WTC11 (cell line): ENCODE measurements around the gene ANO7. TPM values are rescaled to one million over a fixed set of nuclear protein-coding genes. Genes with fewer than 3 reads are reported as not detected.

Experiments
- ATAC-seq: fragments of 200-7000 bp; cut with Tn5 transposase; 2 replicates; pipeline ENCODE4 v1.10.0; 2021; ENCODE audit warnings: mild to moderate bottlenecking, moderate library complexity
- CTCF ChIA-PET: fragments of 300-600 bp; sonication (Branson Sonifier 250); formaldehyde crosslinking; loops from one replicate; lab custom pipeline; 2021; ENCODE audit warnings: antibody characterized with exemption; lab: Charles Lee
- POLR2A ChIA-PET: fragments of 350-600 bp; sonication (Branson Sonifier 250); formaldehyde crosslinking; loops from one replicate; lab custom pipeline; 2021; ENCODE audit warnings: antibody characterized with exemption; lab: Charles Lee
- DNase-seq: peaks from one replicate; pipeline ENCODE4 v3.0.0; 2021; ENCODE audit warnings: low spot score
- H3K27ac Mint-ChIP-seq: 2 replicates; pipeline ENCODE4 v1.8.0; 2021; ENCODE audit warnings: mixed read lengths
- H3K27me3 Mint-ChIP-seq: 2 replicates; pipeline ENCODE4 v1.8.0; 2021; ENCODE audit warnings: low read depth, mild to moderate bottlenecking, moderate library complexity, mixed read lengths
- H3K36me3 Mint-ChIP-seq: 2 replicates; pipeline ENCODE4 v1.8.0; 2021; ENCODE audit warnings: mixed read lengths
- H3K4me1 Mint-ChIP-seq: 2 replicates; pipeline ENCODE4 v1.8.0; 2022; ENCODE audit warnings: mixed read lengths
- H3K4me3 Mint-ChIP-seq: 2 replicates; pipeline ENCODE4 v1.8.0; 2021; ENCODE audit warnings: mild to moderate bottlenecking, moderate library complexity, mixed read lengths
- H3K9me3 Mint-ChIP-seq: 2 replicates; pipeline ENCODE4 v1.8.0; 2021; ENCODE audit warnings: mixed read lengths
- E2F1 ChIP-seq: sonication (generic); formaldehyde crosslinking; IDR thresholded peaks from 2 replicates; pipeline ENCODE4 v1.8.0; 2022; ENCODE audit warnings: mild to moderate bottlenecking, missing genetic modification reagents
- ETV6 ChIP-seq: sonication (generic); formaldehyde crosslinking; IDR thresholded peaks from 2 replicates; pipeline ENCODE4 v1.8.1; 2022; ENCODE audit warnings: mild to moderate bottlenecking, missing genetic modification reagents
- FOXJ3 ChIP-seq: sonication (generic); formaldehyde crosslinking; IDR thresholded peaks from 2 replicates; pipeline ENCODE4 v1.9.0; 2021; ENCODE audit warnings: missing genetic modification reagents, mild to moderate bottlenecking, borderline replicate concordance
- FOXK1 ChIP-seq: sonication (generic); formaldehyde crosslinking; IDR thresholded peaks from 2 replicates; pipeline ENCODE4 v1.8.0; 2022; ENCODE audit warnings: mild to moderate bottlenecking, moderate library complexity, missing genetic modification reagents
- FOXP4 ChIP-seq: sonication (generic); formaldehyde crosslinking; IDR thresholded peaks from 2 replicates; pipeline ENCODE4 v1.8.0; 2022; ENCODE audit warnings: mild to moderate bottlenecking, missing genetic modification reagents
- GTF2I ChIP-seq: fragments of 250-450 bp; sonication (Bioruptor Pico); conservative IDR thresholded peaks from 2 replicates; pipeline ENCODE4 v1.4.0; 2021; ENCODE audit warnings: mild to moderate bottlenecking
- IRF2 ChIP-seq: sonication (generic); formaldehyde crosslinking; IDR thresholded peaks from 2 replicates; pipeline ENCODE4 v1.8.0; 2022; ENCODE audit warnings: low read depth, missing genetic modification reagents, borderline replicate concordance
- KAT7 ChIP-seq: sonication (generic); formaldehyde crosslinking; IDR thresholded peaks from 2 replicates; pipeline ENCODE4 v1.8.1; 2023; ENCODE audit warnings: missing genetic modification reagents, mild to moderate bottlenecking, borderline replicate concordance
- RORB ChIP-seq: fragments of 250-450 bp; sonication (Bioruptor Pico); IDR thresholded peaks from 2 replicates; pipeline ENCODE4 v1.9.0; 2021; ENCODE audit warnings: mild to moderate bottlenecking
- SMAD3 ChIP-seq: sonication (generic); formaldehyde crosslinking; IDR thresholded peaks from 2 replicates; pipeline ENCODE4 v1.8.0; 2022; ENCODE audit warnings: missing genetic modification reagents, mild to moderate bottlenecking, borderline replicate concordance
- TEAD4 ChIP-seq: sonication (generic); formaldehyde crosslinking; IDR thresholded peaks from 2 replicates; pipeline ENCODE4 v1.8.0; 2022; ENCODE audit warnings: mild to moderate bottlenecking, missing genetic modification reagents
- ZBTB43 ChIP-seq: sonication (generic); formaldehyde crosslinking; IDR thresholded peaks from 2 replicates; pipeline ENCODE4 v1.8.1; 2023; ENCODE audit warnings: mild to moderate bottlenecking, missing genetic modification reagents
- ZNF138 ChIP-seq: sonication (generic); formaldehyde crosslinking; conservative IDR thresholded peaks from 2 replicates; pipeline ENCODE4 v1.8.1; 2022; ENCODE audit warnings: mild to moderate bottlenecking, moderate library complexity, missing genetic modification reagents
- ZNF532 ChIP-seq: fragments of 250-450 bp; sonication (Bioruptor Pico); IDR thresholded peaks from 2 replicates; pipeline ENCODE4 v1.9.0; 2021; ENCODE audit warnings: mild to moderate bottlenecking, borderline replicate concordance
- total RNA-seq: library from RNA; stranded (reverse); gene quantifications from 3 replicates; pipeline ENCODE4 v1.2.3, GENCODE V29; 2021
- TF ChIP-seq, protein P1 (sequence below): sonication (generic); formaldehyde crosslinking; IDR thresholded peaks from 2 replicates; pipeline ENCODE4 v1.8.0; 2022; ENCODE audit warnings: mild to moderate bottlenecking, missing genetic modification reagents
- TF ChIP-seq, protein P2 (sequence below): fragments of 250-450 bp; sonication (Bioruptor Pico); IDR thresholded peaks from 2 replicates; pipeline ENCODE4 v1.9.0; 2021; ENCODE audit warnings: moderate library complexity, mild to moderate bottlenecking, inconsistent platforms, borderline replicate concordance
- TF ChIP-seq, protein P3 (sequence below): sonication (generic); formaldehyde crosslinking; conservative IDR thresholded peaks from 2 replicates; pipeline ENCODE4 v1.8.1; 2023; ENCODE audit warnings: mild to moderate bottlenecking, low read depth, missing genetic modification reagents, moderate library complexity

The ANO7 gene
- total RNA-seq, 1 experiment from 2014 or later, result 8.0 TPM

DNA sequence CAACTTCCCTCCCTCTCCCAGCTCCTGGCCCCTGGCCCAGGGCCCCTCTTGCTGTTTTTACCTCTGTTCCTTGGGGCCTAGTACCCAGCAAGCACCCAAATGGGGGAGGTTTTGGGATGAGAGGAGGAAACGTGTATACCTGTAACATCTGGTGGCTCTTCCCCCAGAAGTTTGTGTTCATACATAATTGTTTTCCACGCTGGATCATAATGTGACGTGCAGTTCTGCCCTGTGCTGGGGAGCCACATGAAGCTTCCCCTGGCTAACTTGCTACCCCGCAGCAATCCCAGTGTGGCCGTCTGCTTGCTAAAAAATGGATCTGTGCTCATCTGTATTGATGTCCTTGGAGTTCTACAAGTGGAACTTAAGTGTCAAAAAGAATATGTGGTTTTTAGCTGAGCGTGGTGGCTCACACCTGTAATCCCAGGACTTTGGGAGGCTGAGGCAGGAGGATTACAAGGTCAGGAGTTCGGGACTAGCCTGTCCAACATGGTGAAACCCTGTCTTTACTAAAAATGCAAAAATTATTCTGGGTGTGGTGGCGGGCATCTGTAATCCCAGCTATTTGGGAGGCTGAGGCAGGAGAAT is 36.5 kb downstream of the ANO7 start (continued):
- no peak for TF ChIP-seq ZNF532
- TF ChIP-seq KAT7 (CRISPR knock-in tag), result no peak
- TF ChIP-seq FOXK1, result no peak
- no peak for TF ChIP-seq ETV6 (CRISPR knock-in tag)
- no peak for TF ChIP-seq FOXP4 (CRISPR knock-in tag)
- no peak for TF ChIP-seq IRF2 (CRISPR knock-in tag)
- TF ChIP-seq, protein P1, sequence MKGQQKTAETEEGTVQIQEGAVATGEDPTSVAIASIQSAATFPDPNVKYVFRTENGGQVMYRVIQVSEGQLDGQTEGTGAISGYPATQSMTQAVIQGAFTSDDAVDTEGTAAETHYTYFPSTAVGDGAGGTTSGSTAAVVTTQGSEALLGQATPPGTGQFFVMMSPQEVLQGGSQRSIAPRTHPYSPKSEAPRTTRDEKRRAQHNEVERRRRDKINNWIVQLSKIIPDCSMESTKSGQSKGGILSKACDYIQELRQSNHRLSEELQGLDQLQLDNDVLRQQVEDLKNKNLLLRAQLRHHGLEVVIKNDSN (CRISPR knock-in tag), result no peak

- DNase-seq (no peak), ATAC-seq (no peak)
- CTCF ChIA-PET, result interaction anchor here (0.5 to 0.7 kb wide), 2 partner anchors 72 to 122 kb away, joined by 3 read pairs; no protein-coding TSS in a partner anchor
- H3K4me3 Mint-ChIP-seq, result no peak overlapping the region
- TF ChIP-seq SMAD3, result no peak
- TF ChIP-seq ZNF138 (CRISPR knock-in tag), result no peak
- TF ChIP-seq TEAD4 (CRISPR knock-in tag), result no peak
- no peak for TF ChIP-seq GTF2I
- TF ChIP-seq, protein P2, sequence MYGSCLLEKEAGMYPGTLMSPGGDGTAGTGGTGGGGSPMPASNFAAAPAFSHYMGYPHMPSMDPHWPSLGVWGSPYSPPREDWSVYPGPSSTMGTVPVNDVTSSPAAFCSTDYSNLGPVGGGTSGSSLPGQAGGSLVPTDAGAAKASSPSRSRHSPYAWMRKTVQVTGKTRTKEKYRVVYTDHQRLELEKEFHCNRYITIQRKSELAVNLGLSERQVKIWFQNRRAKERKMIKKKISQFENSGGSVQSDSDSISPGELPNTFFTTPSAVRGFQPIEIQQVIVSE (CRISPR knock-in tag), result no peak
- TF ChIP-seq FOXJ3 (CRISPR knock-in tag), result no peak
- TF ChIP-seq ZBTB43 (CRISPR knock-in tag), result no peak
- no peak for TF ChIP-seq E2F1 (CRISPR knock-in tag)
- TF ChIP-seq RORB (CRISPR knock-in tag), result no peak
- TF ChIP-seq, protein P3, sequence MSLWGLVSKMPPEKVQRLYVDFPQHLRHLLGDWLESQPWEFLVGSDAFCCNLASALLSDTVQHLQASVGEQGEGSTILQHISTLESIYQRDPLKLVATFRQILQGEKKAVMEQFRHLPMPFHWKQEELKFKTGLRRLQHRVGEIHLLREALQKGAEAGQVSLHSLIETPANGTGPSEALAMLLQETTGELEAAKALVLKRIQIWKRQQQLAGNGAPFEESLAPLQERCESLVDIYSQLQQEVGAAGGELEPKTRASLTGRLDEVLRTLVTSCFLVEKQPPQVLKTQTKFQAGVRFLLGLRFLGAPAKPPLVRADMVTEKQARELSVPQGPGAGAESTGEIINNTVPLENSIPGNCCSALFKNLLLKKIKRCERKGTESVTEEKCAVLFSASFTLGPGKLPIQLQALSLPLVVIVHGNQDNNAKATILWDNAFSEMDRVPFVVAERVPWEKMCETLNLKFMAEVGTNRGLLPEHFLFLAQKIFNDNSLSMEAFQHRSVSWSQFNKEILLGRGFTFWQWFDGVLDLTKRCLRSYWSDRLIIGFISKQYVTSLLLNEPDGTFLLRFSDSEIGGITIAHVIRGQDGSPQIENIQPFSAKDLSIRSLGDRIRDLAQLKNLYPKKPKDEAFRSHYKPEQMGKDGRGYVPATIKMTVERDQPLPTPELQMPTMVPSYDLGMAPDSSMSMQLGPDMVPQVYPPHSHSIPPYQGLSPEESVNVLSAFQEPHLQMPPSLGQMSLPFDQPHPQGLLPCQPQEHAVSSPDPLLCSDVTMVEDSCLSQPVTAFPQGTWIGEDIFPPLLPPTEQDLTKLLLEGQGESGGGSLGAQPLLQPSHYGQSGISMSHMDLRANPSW (CRISPR knock-in tag), result no peak
- H3K4me1 Mint-ChIP-seq, result no peaks in the 10 kb centered on the region
- peaks cover 17% of the 10 kb centered on the region for H3K36me3 Mint-ChIP-seq
- H3K27me3 Mint-ChIP-seq, result no peaks in the 10 kb centered on the region
- no peak overlapping the region for H3K27ac Mint-ChIP-seq
- POLR2A ChIA-PET, result no interaction called here
- H3K9me3 Mint-ChIP-seq, result no peaks in the 10 kb centered on the region
These were observed 37.1 kb downstream of the ANO7 start for GRCh38 chr2:241225545-241225944.
